ENCODE measurements around the gene DPF1. TPM values are rescaled to one million over a fixed set of nuclear protein-coding genes. Genes with fewer than 3 reads are reported as not detected.

Gene DPF1
- total RNA-seq, 2 donors from 2014 or later = not detected

- Histone ChIP-seq H3K4me1 (no peaks in the 10 kb centered on the region), H3K9ac (ENCODE audit: low read depth in 2 of 2, low read length in 2 of 2) (no peak overlapping the region), H3K9me3 (no peaks in the 10 kb centered on the region), H3K27ac (no peak overlapping the region), H3K4me3 (no peak overlapping the region), H3K36me3 (no peaks in the 10 kb centered on the region), H3K27me3 (peaks cover 14% of the 10 kb centered on the region)
- intact Hi-C loops (cut with DNase I) = no loop called here
- no peak for DNase-seq
- no peak for TF ChIP-seq CTCF (IDR thresholded peaks at IDR 0.05)
Measured at GRCh38 chr19:38206006-38206745, 17.8 kb downstream of the DPF1 start.

DNA sequence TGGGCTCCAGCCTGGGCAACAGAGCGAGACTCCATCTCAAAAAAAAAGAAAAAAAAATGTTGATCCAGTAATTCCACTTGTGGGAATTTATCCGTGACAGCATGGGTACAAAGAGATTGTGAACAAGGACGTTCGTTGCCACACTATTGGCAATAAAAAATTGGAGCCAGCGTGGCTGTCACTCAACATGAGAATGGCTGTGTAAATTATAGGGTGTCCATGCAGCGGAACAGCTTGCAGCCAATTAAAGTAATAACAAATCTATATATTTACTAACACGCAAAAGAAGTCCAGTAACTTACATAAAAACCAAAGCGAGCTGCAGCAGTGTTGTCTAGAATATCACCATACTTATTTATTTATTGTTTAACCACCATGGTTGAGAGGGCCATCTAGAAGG, 19.3 kb downstream of the DPF1 start:
- no peak overlapping the region for H3K4me3 ChIP-seq
- peaks cover 8% of the 10 kb centered on the region for H3K27me3 ChIP-seq
- no peak overlapping the region for H3K9ac ChIP-seq (ENCODE audit: low read depth in 2 of 2, low read length in 2 of 2)
- no peaks in the 10 kb centered on the region for H3K36me3 ChIP-seq
- H3K9me3 ChIP-seq = no peaks in the 10 kb centered on the region
- H3K27ac ChIP-seq = no peak overlapping the region
- intact Hi-C loops (cut with DNase I) = no loop called here
- no peak for DNase-seq
- TF ChIP-seq CTCF (IDR thresholded peaks at IDR 0.05) = no peak
- no peaks in the 10 kb centered on the region for H3K4me1 ChIP-seq

DNA sequence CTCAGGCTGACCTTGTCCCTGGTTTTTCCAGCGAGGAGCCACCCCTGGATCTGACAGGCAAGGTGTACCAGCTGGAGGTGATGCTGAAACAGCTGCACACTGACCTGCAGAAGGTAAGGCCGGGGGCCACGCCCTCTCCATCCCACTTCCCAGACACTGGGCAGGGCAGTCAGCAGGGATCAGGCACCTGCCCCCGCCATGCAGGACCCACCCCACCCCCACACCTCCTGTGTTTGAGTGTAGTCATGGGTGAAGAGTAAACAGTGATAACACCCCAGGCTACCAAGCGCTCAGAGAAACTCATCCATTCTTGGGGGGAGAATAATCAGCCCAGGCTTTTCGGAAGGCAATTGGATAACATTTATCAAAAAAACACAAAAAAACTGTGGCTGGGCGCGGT, 19.9 kb downstream of the DPF1 start:
- H3K36me3 ChIP-seq = no peaks in the 10 kb centered on the region
- intact Hi-C loops (cut with DNase I) = no loop called here
- H3K9me3 ChIP-seq = no peaks in the 10 kb centered on the region
- no peak overlapping the region for H3K4me3 ChIP-seq
- TF ChIP-seq CTCF (IDR thresholded peaks at IDR 0.05) = no peak
- no peak for DNase-seq
- H3K27me3 ChIP-seq = peaks cover 2% of the 10 kb centered on the region
- no peak overlapping the region for H3K27ac ChIP-seq
- H3K4me1 ChIP-seq = no peaks in the 10 kb centered on the region
- no peak overlapping the region for H3K9ac ChIP-seq (ENCODE audit: low read depth in 2 of 2, low read length in 2 of 2)

DNA sequence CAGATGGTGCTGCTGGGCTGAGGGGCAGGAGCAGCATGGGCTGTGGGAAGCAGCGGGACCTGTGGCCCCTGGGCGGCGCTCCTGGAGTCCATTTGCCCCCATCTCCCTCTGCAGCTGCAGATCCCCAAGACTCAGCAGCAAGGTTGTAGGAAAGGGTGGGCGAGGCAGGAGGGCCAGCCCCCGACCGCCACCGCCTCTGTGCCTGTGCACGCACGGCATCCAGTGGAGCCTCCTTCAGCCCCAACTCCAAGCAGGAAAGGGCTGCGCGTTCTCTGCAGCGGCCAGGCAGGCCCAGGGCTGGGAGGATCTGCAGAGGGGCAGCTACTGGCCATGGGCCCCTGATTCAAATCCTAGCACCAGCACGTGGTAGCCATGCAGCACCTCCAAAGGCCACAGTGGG, 20.8 kb downstream of the DPF1 start:
- Histone ChIP-seq H3K9ac (ENCODE audit: low read depth in 2 of 2, low read length in 2 of 2) (no peak overlapping the region), H3K27me3 (no peaks in the 10 kb centered on the region), H3K9me3 (no peaks in the 10 kb centered on the region), H3K4me1 (no peaks in the 10 kb centered on the region), H3K36me3 (peaks cover 3% of the 10 kb centered on the region), H3K27ac (no peak overlapping the region), H3K4me3 (no peak overlapping the region)
- DNase-seq = no peak
- no peak for TF ChIP-seq CTCF (IDR thresholded peaks at IDR 0.05)
- intact Hi-C loops (cut with DNase I) = no loop called here

- H3K9ac ChIP-seq (ENCODE audit: low read depth in 2 of 2, low read length in 2 of 2) = no peak overlapping the region
- peaks cover 6% of the 10 kb centered on the region for H3K36me3 ChIP-seq
- H3K9me3 ChIP-seq = no peaks in the 10 kb centered on the region
- DNase-seq = no peak
- no peak overlapping the region for H3K4me3 ChIP-seq
- TF ChIP-seq CTCF (IDR thresholded peaks at IDR 0.05) = no peak
- no peak overlapping the region for H3K27ac ChIP-seq
- no peaks in the 10 kb centered on the region for H3K4me1 ChIP-seq
- intact Hi-C loops (cut with DNase I) = no loop called here
- H3K27me3 ChIP-seq = no peaks in the 10 kb centered on the region
Measured at GRCh38 chr19:38202504-38202903, 21.5 kb downstream of the DPF1 start.
